Measurements from ENCODE around the gene BCAP31. TPM values are rescaled to one million over a fixed set of nuclear protein-coding genes. Genes with fewer than 3 reads are reported as not detected.
"Not testable (repeated sequence)": the region's sequence is repeated elsewhere in the genome, so short reads cannot be mapped to it uniquely, and the experiment has no call there.

The BCAP31 gene
- total RNA-seq, 1 donor from 2014 or later, result 144 TPM

DNA sequence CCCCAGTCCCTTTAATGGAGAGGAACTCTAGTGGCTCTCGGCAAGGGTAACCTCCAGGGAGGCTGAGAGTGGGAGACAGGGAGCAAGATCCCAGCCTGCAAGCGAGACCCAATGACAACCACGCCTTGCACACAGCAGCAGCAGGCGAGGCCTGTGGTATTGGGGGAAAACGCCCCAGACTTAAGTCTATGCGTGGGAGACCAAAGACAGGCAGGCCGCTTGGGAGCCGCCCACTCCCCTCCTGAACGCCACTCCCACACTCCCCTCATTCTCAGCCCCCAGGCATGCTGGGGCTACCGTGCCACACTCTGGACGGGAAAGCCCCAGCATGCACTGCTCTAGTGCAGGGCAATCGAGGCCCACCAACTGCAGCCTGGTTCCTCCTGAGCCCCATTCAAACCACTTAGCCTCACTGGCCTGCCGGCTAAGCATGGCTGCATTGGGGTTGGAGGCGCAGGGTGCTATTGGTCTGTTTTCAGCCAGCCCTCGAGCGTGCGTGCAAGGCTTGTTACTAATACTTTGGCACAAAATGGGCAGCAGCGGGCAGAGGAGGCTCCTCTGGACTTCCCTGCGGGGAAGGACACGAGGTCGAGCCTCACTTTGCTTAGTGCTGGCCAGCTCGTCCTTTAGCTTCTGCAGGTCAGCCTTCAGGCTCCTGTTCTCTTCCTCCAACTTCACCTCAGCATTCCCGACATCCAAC is 21.7 kb downstream of the BCAP31 start:
- DNase-seq (ENCODE audit: low spot score), result no peak
- Mint-ChIP-seq H3K4me1 (ENCODE audit: low read depth) (peaks cover 14% of the 10 kb centered on the region), H3K4me3 (ENCODE audit: unreplicated experiment) (no peak overlapping the region), H3K9me3 (ENCODE audit: low read depth) (peaks cover 9% of the 10 kb centered on the region), H3K36me3 (ENCODE audit: low read depth) (no peaks in the 10 kb centered on the region), H3K27me3 (ENCODE audit: low read depth) (no peaks in the 10 kb centered on the region), H3K27ac (ENCODE audit: unreplicated experiment) (no peak overlapping the region)
- TF ChIP-seq, protein P1, sequence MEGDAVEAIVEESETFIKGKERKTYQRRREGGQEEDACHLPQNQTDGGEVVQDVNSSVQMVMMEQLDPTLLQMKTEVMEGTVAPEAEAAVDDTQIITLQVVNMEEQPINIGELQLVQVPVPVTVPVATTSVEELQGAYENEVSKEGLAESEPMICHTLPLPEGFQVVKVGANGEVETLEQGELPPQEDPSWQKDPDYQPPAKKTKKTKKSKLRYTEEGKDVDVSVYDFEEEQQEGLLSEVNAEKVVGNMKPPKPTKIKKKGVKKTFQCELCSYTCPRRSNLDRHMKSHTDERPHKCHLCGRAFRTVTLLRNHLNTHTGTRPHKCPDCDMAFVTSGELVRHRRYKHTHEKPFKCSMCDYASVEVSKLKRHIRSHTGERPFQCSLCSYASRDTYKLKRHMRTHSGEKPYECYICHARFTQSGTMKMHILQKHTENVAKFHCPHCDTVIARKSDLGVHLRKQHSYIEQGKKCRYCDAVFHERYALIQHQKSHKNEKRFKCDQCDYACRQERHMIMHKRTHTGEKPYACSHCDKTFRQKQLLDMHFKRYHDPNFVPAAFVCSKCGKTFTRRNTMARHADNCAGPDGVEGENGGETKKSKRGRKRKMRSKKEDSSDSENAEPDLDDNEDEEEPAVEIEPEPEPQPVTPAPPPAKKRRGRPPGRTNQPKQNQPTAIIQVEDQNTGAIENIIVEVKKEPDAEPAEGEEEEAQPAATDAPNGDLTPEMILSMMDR (IDR thresholded peaks at IDR 0.05), result no peak

DNA sequence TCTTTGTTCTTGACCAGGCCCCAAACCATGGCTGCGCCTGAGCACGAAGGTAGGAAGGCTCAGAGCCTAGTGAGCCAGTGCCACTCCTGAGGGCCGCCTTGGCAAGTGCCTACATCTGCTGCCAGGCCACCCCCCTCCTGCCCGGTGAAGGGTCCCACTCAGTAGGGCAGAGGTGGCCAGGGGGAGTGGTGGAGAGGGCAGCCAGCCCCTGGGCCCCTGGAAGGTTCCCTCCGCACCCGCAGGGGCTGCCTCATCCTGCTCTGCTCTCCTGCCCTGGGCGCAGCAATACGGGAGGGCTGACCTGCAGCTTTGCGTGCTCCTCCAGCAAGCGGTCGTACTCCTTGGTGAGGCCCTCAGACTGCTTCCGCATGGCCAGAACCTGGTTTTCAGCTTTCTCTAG is 22.5 kb downstream of the BCAP31 start:
- peaks cover 6% of the 10 kb centered on the region for H3K36me3 Mint-ChIP-seq (ENCODE audit: low read depth)
- H3K4me1 Mint-ChIP-seq (ENCODE audit: low read depth), result peaks cover 14% of the 10 kb centered on the region
- TF ChIP-seq, protein P1 (IDR thresholded peaks at IDR 0.05), result no peak
- H3K4me3 Mint-ChIP-seq (ENCODE audit: unreplicated experiment), result no peak overlapping the region
- no peaks in the 10 kb centered on the region for H3K27me3 Mint-ChIP-seq (ENCODE audit: low read depth)
- H3K9me3 Mint-ChIP-seq (ENCODE audit: low read depth), result peaks cover 8% of the 10 kb centered on the region
- no peak overlapping the region for H3K27ac Mint-ChIP-seq (ENCODE audit: unreplicated experiment)
- no peak for DNase-seq (ENCODE audit: low spot score)

DNA sequence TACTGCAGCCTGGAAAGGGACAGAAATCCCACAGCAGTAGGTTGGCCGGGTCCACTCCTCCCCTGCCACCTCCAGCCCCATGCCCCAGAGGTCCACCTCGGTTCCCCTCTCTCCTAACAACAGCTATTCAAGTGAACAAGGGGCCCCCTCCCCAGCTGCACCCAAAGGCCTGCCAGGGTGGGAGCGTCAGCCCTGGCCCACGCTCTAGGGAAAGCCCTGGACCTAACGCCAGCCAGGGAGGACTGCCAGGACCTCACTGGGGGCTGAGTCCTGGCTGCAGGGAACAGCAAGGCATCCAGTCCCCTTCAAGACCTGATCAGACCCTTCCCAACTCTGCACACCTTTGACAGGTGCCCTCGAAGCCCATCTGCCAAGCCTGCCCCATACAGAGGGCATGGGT is 23.2 kb downstream of the BCAP31 start:
- TF ChIP-seq, protein P1 (IDR thresholded peaks at IDR 0.05), result no peak
- H3K9me3 Mint-ChIP-seq (ENCODE audit: low read depth), result peaks cover 2% of the 10 kb centered on the region
- H3K27me3 Mint-ChIP-seq (ENCODE audit: low read depth), result no peaks in the 10 kb centered on the region
- DNase-seq (ENCODE audit: low spot score), result no peak
- H3K4me1 Mint-ChIP-seq (ENCODE audit: low read depth), result peaks cover 8% of the 10 kb centered on the region
- peaks cover 6% of the 10 kb centered on the region for H3K36me3 Mint-ChIP-seq (ENCODE audit: low read depth)
- H3K4me3 Mint-ChIP-seq (ENCODE audit: unreplicated experiment), result no peak overlapping the region
- no peak overlapping the region for H3K27ac Mint-ChIP-seq (ENCODE audit: unreplicated experiment)

DNA sequence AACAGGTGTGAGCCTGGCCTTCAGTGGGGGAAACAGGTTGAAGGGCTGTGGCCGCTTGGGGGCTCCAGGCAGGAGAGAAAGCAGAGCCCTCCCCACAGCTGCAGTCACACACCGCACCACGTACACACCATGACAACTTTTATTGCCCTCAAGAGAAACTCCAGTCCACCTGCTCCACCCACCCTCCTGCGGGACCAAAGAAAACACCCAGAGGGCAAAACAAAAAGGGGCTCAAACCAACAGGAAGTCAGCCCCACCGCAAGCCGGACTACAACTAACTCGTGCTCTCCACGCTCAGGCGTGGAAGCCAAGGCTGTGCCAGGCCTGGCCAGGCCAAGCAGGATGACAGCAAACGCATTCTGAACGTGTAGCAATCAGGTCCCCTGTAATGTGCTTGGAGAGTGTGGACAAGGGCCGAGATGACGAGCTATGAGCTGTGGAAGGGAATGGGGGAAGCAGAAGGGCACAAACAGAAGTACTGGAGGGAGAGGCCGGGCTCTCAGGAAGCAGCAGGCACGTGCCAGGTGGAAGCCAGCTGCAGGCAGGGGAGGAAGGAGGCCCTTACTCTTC is 23.7 kb downstream of the BCAP31 start:
- TF ChIP-seq, protein P1 (IDR thresholded peaks at IDR 0.05), result no peak
- peaks cover 6% of the 10 kb centered on the region for H3K36me3 Mint-ChIP-seq (ENCODE audit: low read depth)
- H3K4me1 Mint-ChIP-seq (ENCODE audit: low read depth), result peaks cover 4% of the 10 kb centered on the region
- no peaks in the 10 kb centered on the region for H3K27me3 Mint-ChIP-seq (ENCODE audit: low read depth)
- H3K27ac Mint-ChIP-seq (ENCODE audit: unreplicated experiment), result no peak overlapping the region
- DNase-seq (ENCODE audit: low spot score), result no peak
- H3K4me3 Mint-ChIP-seq (ENCODE audit: unreplicated experiment), result no peak overlapping the region
- peaks cover 2% of the 10 kb centered on the region for H3K9me3 Mint-ChIP-seq (ENCODE audit: low read depth)

DNA sequence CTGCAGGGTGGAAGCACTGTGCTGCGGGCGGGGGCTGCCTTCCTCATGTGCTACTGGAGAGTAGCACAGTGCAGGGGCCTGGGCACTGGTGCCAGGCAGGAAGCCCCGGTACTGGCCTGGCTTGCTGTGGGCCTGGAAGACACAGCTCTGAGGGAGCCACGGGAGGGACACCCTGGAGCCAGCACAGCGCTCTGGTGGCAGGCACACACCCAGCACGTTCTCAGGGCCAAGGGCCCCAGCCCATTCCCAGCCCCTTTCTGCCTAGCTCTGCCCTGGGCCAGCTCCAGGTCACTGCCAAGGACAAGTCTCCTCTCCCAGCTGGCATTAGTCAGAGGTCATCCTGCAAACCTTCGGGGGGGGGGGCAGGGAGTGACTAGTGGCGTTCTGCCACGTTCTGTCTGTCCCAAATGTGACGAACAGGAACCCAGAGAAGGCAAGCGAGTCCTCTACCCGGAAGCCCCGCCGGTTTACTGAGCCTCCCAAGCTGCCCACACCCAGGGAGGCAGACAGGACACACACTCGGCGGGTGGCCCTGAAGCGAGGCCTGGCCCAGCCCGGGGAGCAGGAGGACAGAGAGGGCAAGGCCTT is 24.3 kb downstream of the BCAP31 start:
- not testable (repeated sequence) for H3K9me3 Mint-ChIP-seq (ENCODE audit: low read depth); DNase-seq (ENCODE audit: low spot score); H3K4me3 Mint-ChIP-seq (ENCODE audit: unreplicated experiment); H3K27ac Mint-ChIP-seq (ENCODE audit: unreplicated experiment); H3K4me1 Mint-ChIP-seq (ENCODE audit: low read depth); H3K27me3 Mint-ChIP-seq (ENCODE audit: low read depth); H3K36me3 Mint-ChIP-seq (ENCODE audit: low read depth)

DNA sequence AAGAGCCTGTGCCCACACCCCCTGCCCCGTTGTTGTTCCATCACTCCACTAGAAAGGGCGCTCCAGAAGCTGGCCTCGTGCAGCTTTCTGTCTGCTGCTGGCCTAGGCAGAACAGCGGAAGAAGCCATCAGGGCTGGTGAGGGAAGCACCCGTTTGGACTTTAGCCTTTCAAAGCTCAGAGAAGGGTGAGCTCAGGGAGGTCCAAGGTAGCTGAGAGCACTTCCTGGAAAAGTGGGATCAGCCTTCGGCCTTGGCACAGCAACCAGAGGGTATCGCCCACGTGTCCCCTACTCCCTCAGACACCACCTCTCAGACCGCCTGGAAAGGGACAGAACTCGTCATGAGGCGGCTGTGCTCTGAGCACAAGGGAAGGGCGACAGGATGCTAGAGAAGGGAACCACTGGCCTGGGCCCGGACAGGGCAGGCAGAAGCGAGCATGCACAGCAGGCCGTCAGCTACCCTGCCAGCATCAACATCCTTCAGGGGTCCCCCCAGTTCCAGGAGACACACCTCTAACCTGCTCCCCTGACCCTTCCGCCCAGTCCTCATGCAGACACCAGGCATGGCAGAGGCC is 24.9 kb downstream of the BCAP31 start:
- DNase-seq (ENCODE audit: low spot score); H3K9me3 Mint-ChIP-seq (ENCODE audit: low read depth); H3K36me3 Mint-ChIP-seq (ENCODE audit: low read depth); H3K27ac Mint-ChIP-seq (ENCODE audit: unreplicated experiment); H3K4me1 Mint-ChIP-seq (ENCODE audit: low read depth); H3K4me3 Mint-ChIP-seq (ENCODE audit: unreplicated experiment); H3K27me3 Mint-ChIP-seq (ENCODE audit: low read depth): not testable (repeated sequence)

All from chondrocyte (in vitro differentiated cells).